WTC11 (cell line): ENCODE measurements around the gene CDH7. TPM values are rescaled to one million over a fixed set of nuclear protein-coding genes. Genes with fewer than 3 reads are reported as not detected.

Experiments used
- ATAC-seq: fragments of 200-7000 bp; cut with Tn5 transposase; 2 replicates; pipeline ENCODE4 v1.10.0; 2021; ENCODE audit warnings: mild to moderate bottlenecking, moderate library complexity
- CTCF ChIA-PET: fragments of 300-600 bp; sonication (Branson Sonifier 250); formaldehyde crosslinking; loops from one replicate; lab custom pipeline; 2021; ENCODE audit warnings: antibody characterized with exemption; lab: Charles Lee
- POLR2A ChIA-PET: fragments of 350-600 bp; sonication (Branson Sonifier 250); formaldehyde crosslinking; loops from one replicate; lab custom pipeline; 2021; ENCODE audit warnings: antibody characterized with exemption; lab: Charles Lee
- DNase-seq: peaks from one replicate; pipeline ENCODE4 v3.0.0; 2021; ENCODE audit warnings: low spot score
- H3K27ac Mint-ChIP-seq: 2 replicates; pipeline ENCODE4 v1.8.0; 2021; ENCODE audit warnings: mixed read lengths
- H3K27me3 Mint-ChIP-seq: 2 replicates; pipeline ENCODE4 v1.8.0; 2021; ENCODE audit warnings: low read depth, mild to moderate bottlenecking, moderate library complexity, mixed read lengths
- H3K36me3 Mint-ChIP-seq: 2 replicates; pipeline ENCODE4 v1.8.0; 2021; ENCODE audit warnings: mixed read lengths
- H3K4me1 Mint-ChIP-seq: 2 replicates; pipeline ENCODE4 v1.8.0; 2022; ENCODE audit warnings: mixed read lengths
- H3K4me3 Mint-ChIP-seq: 2 replicates; pipeline ENCODE4 v1.8.0; 2021; ENCODE audit warnings: mild to moderate bottlenecking, moderate library complexity, mixed read lengths
- H3K9me3 Mint-ChIP-seq: 2 replicates; pipeline ENCODE4 v1.8.0; 2021; ENCODE audit warnings: mixed read lengths
- ARID4B ChIP-seq: sonication (generic); formaldehyde crosslinking; IDR thresholded peaks from 2 replicates; pipeline ENCODE4 v1.8.0; 2023; ENCODE audit warnings: missing genetic modification reagents, mild to moderate bottlenecking, borderline replicate concordance
- CREM ChIP-seq: sonication (generic); formaldehyde crosslinking; IDR thresholded peaks from 2 replicates; pipeline ENCODE4 v1.8.1; 2022; ENCODE audit warnings: mild to moderate bottlenecking, missing genetic modification reagents, moderate library complexity
- EMX1 ChIP-seq: fragments of 250-450 bp; sonication (Bioruptor Pico); IDR thresholded peaks from 2 replicates; pipeline ENCODE4 v1.8.0; 2021; ENCODE audit warnings: mild to moderate bottlenecking
- ETV6 ChIP-seq: sonication (generic); formaldehyde crosslinking; IDR thresholded peaks from 2 replicates; pipeline ENCODE4 v1.8.1; 2022; ENCODE audit warnings: mild to moderate bottlenecking, missing genetic modification reagents
- FOXK1 ChIP-seq: sonication (generic); formaldehyde crosslinking; IDR thresholded peaks from 2 replicates; pipeline ENCODE4 v1.8.0; 2022; ENCODE audit warnings: mild to moderate bottlenecking, moderate library complexity, missing genetic modification reagents
- GTF2I ChIP-seq: fragments of 250-450 bp; sonication (Bioruptor Pico); conservative IDR thresholded peaks from 2 replicates; pipeline ENCODE4 v1.4.0; 2021; ENCODE audit warnings: mild to moderate bottlenecking
- MXD4 ChIP-seq: fragments of 250-450 bp; sonication (Bioruptor Pico); IDR thresholded peaks from 2 replicates; pipeline ENCODE4 v1.8.0; 2021; ENCODE audit warnings: mild to moderate bottlenecking, moderate library complexity, borderline replicate concordance
- MYBL2 ChIP-seq: sonication (generic); formaldehyde crosslinking; IDR thresholded peaks from 2 replicates; pipeline ENCODE4 v1.8.1; 2023; ENCODE audit warnings: mild to moderate bottlenecking, moderate library complexity, missing genetic modification reagents
- NR1H2 ChIP-seq: sonication (generic); formaldehyde crosslinking; IDR thresholded peaks from 2 replicates; pipeline ENCODE4 v1.9.0; 2021; ENCODE audit warnings: mild to moderate bottlenecking, moderate library complexity, missing genetic modification reagents
- RELA ChIP-seq: sonication (generic); formaldehyde crosslinking; IDR thresholded peaks from 2 replicates; pipeline ENCODE4 v1.8.1; 2022; ENCODE audit warnings: missing genetic modification reagents, mild to moderate bottlenecking, borderline replicate concordance
- SMAD4 ChIP-seq: sonication (generic); formaldehyde crosslinking; IDR thresholded peaks from 2 replicates; pipeline ENCODE4 v1.8.0; 2022; ENCODE audit warnings: mild to moderate bottlenecking, missing genetic modification reagents
- TEAD1 ChIP-seq: sonication (generic); formaldehyde crosslinking; IDR thresholded peaks from 2 replicates; pipeline ENCODE4 v1.8.0; 2022; ENCODE audit warnings: mild to moderate bottlenecking, missing genetic modification reagents
- ZBTB21 ChIP-seq: sonication (generic); formaldehyde crosslinking; IDR thresholded peaks from 2 replicates; pipeline ENCODE4 v1.8.1; 2023; ENCODE audit warnings: mild to moderate bottlenecking, missing genetic modification reagents, borderline replicate concordance
- ZNF121 ChIP-seq: sonication (generic); formaldehyde crosslinking; IDR thresholded peaks from 2 replicates; pipeline ENCODE4 v1.8.0; 2023; ENCODE audit warnings: missing genetic modification reagents
- ZNF317 ChIP-seq: sonication (generic); formaldehyde crosslinking; IDR thresholded peaks from 2 replicates; pipeline ENCODE4 v1.8.1; 2023; ENCODE audit warnings: low read depth, mild to moderate bottlenecking, moderate library complexity, missing genetic modification reagents, borderline replicate concordance
- ZNF512 ChIP-seq: sonication (generic); formaldehyde crosslinking; IDR thresholded peaks from 2 replicates; pipeline ENCODE4 v1.8.1; 2022; ENCODE audit warnings: missing genetic modification reagents, borderline replicate concordance
- ZNF671 ChIP-seq: fragments of 250-450 bp; sonication (Bioruptor Pico); IDR thresholded peaks from 2 replicates; pipeline ENCODE4 v1.8.0; 2021; ENCODE audit warnings: mild to moderate bottlenecking
- total RNA-seq: library from RNA; stranded (reverse); gene quantifications from 3 replicates; pipeline ENCODE4 v1.2.3, GENCODE V29; 2021
- TF ChIP-seq, protein P1 (sequence below): sonication (generic); formaldehyde crosslinking; IDR thresholded peaks from 2 replicates; pipeline ENCODE4 v1.8.1; 2023; ENCODE audit warnings: mild to moderate bottlenecking, moderate library complexity, missing genetic modification reagents
- TF ChIP-seq, protein P2 (sequence below): sonication (generic); formaldehyde crosslinking; IDR thresholded peaks from 2 replicates; pipeline ENCODE4 v1.8.0; 2022; ENCODE audit warnings: mild to moderate bottlenecking, missing genetic modification reagents
- TF ChIP-seq, protein P3 (sequence below): fragments of 250-450 bp; sonication (Bioruptor Pico); IDR thresholded peaks from 2 replicates; pipeline ENCODE4 v1.9.0; 2021; ENCODE audit warnings: mild to moderate bottlenecking

CDH7 gene
- total RNA-seq, 1 experiment from 2014 or later, result 1.3 TPM

DNA sequence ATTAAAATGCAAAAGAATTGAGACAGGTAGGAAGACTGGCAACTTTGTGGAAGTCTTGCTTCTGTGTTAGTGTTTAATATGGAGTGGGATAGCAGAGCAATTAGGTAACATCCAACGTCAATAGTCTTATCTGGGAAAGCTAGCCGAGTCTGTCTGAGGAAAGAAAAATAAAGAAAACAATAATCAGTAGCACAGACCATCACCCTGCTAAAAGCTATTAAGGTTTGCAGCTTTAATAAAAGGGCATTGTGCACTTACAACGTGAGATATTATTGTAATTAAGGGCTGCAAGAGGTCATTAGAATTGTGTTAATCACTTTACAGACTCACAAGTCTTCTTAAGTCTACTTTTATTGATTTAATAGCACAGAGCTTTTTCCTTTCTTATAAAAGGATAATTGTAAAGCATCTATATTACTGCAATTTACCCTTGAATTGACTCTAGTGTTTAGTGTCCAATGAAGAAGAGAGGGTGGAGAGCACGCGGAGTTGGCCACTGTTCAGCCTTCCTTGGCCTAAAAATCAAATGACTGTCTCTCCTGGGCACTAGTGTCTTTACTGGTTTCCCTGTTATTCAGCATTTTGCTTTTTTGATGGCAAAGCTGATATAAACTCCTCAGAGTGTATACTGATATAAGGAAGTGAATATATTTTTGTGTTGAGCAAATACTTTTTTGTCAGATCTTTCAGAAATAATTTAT lies 2.0 kb downstream of the CDH7 start:
- no peak for ATAC-seq
- Mint-ChIP-seq H3K27me3 (peaks cover 49% of the 10 kb centered on the region), H3K27ac (no peak overlapping the region), H3K4me1 (peaks cover 27% of the 10 kb centered on the region), H3K36me3 (no peaks in the 10 kb centered on the region), H3K4me3 (no peak overlapping the region), H3K9me3 (no peaks in the 10 kb centered on the region)
- ChIA-PET CTCF (interaction anchor here (0.6 to 1.9 kb wide), 7 partner anchors 9 to 1005 kb away, joined by 3 to 11 read pairs (median 4); no protein-coding TSS in a partner anchor), POLR2A (no interaction called here)
- DNase-seq, result no peak
- TF ChIP-seq CREM (no peak), TEAD1 (CRISPR knock-in tag) (no peak), SMAD4 (CRISPR knock-in tag) (no peak), EMX1 (CRISPR knock-in tag) (no peak), ZNF512 (CRISPR knock-in tag) (no peak)

- Mint-ChIP-seq H3K27me3 (peaks cover 46% of the 10 kb centered on the region), H3K36me3 (no peaks in the 10 kb centered on the region), H3K4me3 (no peak overlapping the region), H3K9me3 (no peaks in the 10 kb centered on the region), H3K4me1 (peaks cover 27% of the 10 kb centered on the region), H3K27ac (no peak overlapping the region)
- ATAC-seq (peak; percentile 60), DNase-seq (peak; percentile 53)
- CTCF ChIA-PET, result interaction anchor here (0.6 to 1.9 kb wide), 11 partner anchors 10 to 1736 kb away, joined by 3 to 11 read pairs (median 4); no protein-coding TSS in a partner anchor
- TF ChIP-seq MYBL2 (CRISPR knock-in tag), result no peak
- TF ChIP-seq CREM, result no peak
- TF ChIP-seq ZNF121, result no peak
- POLR2A ChIA-PET, result interaction anchor here (0.6 to 0.7 kb wide), 2 partner anchors 748 to 1006 kb away, joined by 3 to 4 read pairs; no protein-coding TSS in a partner anchor
Measured at GRCh38 chr18:65753520-65753919, 2.7 kb downstream of the CDH7 start.

DNA sequence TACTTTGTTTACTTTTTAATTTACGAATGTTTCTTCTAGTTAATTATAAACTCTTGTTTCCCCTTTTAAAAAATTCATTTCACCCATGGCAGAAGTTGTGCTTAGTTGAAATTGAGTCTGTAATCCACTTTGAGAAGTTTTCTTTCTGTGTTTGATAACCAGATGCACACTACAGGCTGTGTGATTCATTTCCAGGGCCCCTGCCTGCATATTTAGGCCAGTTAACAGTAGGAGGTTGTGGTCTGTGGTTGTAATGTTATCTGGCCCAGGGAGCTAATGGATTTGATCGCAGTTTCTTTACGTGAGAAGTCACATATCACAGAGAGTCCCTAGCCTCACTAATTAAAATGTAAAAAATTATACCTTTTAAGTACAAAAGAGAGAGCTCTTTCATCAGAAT lies 3.3 kb downstream of the CDH7 start:
- Mint-ChIP-seq H3K27ac (no peak overlapping the region), H3K4me3 (no peak overlapping the region), H3K4me1 (peaks cover 27% of the 10 kb centered on the region), H3K36me3 (no peaks in the 10 kb centered on the region), H3K9me3 (no peaks in the 10 kb centered on the region), H3K27me3 (peaks cover 40% of the 10 kb centered on the region)
- DNase-seq (no peak), ATAC-seq (no peak)
- CTCF ChIA-PET, result interaction anchor here (1.0 to 1.9 kb wide), 7 partner anchors 29 to 1736 kb away, joined by 3 to 11 read pairs (median 5); no protein-coding TSS in a partner anchor
- POLR2A ChIA-PET, result interaction anchor here (0.6 to 0.7 kb wide), 2 partner anchors 748 to 1006 kb away, joined by 3 to 4 read pairs; no protein-coding TSS in a partner anchor
- TF ChIP-seq, protein P1, sequence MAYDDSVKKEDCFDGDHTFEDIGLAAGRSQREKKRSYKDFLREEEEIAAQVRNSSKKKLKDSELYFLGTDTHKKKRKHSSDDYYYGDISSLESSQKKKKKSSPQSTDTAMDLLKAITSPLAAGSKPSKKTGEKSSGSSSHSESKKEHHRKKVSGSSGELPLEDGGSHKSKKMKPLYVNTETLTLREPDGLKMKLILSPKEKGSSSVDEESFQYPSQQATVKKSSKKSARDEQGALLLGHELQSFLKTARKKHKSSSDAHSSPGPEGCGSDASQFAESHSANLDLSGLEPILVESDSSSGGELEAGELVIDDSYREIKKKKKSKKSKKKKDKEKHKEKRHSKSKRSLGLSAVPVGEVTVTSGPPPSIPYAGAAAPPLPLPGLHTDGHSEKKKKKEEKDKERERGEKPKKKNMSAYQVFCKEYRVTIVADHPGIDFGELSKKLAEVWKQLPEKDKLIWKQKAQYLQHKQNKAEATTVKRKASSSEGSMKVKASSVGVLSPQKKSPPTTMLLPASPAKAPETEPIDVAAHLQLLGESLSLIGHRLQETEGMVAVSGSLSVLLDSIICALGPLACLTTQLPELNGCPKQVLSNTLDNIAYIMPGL (CRISPR knock-in tag), result no peak
- TF ChIP-seq ZBTB21 (CRISPR knock-in tag) (no peak), ARID4B (CRISPR knock-in tag) (no peak), FOXK1 (CRISPR knock-in tag) (no peak), MXD4 (no peak), GTF2I (CRISPR knock-in tag) (no peak), RELA (no peak), ZNF671 (CRISPR knock-in tag) (no peak), ETV6 (CRISPR knock-in tag) (no peak), NR1H2 (CRISPR knock-in tag) (no peak), ZNF317 (CRISPR knock-in tag) (no peak)
- TF ChIP-seq, protein P2, sequence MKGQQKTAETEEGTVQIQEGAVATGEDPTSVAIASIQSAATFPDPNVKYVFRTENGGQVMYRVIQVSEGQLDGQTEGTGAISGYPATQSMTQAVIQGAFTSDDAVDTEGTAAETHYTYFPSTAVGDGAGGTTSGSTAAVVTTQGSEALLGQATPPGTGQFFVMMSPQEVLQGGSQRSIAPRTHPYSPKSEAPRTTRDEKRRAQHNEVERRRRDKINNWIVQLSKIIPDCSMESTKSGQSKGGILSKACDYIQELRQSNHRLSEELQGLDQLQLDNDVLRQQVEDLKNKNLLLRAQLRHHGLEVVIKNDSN (CRISPR knock-in tag), result no peak
- TF ChIP-seq, protein P3, sequence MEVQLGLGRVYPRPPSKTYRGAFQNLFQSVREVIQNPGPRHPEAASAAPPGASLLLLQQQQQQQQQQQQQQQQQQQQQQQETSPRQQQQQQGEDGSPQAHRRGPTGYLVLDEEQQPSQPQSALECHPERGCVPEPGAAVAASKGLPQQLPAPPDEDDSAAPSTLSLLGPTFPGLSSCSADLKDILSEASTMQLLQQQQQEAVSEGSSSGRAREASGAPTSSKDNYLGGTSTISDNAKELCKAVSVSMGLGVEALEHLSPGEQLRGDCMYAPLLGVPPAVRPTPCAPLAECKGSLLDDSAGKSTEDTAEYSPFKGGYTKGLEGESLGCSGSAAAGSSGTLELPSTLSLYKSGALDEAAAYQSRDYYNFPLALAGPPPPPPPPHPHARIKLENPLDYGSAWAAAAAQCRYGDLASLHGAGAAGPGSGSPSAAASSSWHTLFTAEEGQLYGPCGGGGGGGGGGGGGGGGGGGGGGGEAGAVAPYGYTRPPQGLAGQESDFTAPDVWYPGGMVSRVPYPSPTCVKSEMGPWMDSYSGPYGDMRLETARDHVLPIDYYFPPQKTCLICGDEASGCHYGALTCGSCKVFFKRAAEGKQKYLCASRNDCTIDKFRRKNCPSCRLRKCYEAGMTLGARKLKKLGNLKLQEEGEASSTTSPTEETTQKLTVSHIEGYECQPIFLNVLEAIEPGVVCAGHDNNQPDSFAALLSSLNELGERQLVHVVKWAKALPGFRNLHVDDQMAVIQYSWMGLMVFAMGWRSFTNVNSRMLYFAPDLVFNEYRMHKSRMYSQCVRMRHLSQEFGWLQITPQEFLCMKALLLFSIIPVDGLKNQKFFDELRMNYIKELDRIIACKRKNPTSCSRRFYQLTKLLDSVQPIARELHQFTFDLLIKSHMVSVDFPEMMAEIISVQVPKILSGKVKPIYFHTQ (CRISPR knock-in tag), result no peak
